Measurements from ENCODE around the gene DMXL1.
"Not testable (repeated sequence)": the region's sequence is repeated elsewhere in the genome, so short reads cannot be mapped to it uniquely, and the experiment has no call there.

DMXL1 gene

DNA sequence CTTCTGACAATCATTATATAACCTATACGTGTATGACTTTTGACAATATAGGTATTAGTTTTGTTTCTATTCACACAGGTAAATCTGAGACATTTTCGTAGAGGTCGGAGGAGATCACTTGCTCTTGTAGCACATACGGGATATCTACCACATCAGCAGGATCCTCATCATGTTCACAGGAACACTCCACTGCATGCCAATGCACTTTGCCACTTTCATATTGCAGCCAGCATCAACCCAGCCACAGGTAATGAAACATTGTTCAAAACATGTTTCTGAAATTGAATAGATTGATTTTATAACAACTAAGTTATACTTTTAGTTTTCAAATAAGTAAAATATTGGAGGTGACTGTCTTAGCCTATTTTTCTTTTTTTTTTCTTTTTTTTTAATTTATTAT, 50.0 kb downstream of the DMXL1 start:
- no peak overlapping the region for H3K4me3 ChIP-seq (ENCODE audit: low read depth, low read length)
- TF ChIP-seq, protein P1, sequence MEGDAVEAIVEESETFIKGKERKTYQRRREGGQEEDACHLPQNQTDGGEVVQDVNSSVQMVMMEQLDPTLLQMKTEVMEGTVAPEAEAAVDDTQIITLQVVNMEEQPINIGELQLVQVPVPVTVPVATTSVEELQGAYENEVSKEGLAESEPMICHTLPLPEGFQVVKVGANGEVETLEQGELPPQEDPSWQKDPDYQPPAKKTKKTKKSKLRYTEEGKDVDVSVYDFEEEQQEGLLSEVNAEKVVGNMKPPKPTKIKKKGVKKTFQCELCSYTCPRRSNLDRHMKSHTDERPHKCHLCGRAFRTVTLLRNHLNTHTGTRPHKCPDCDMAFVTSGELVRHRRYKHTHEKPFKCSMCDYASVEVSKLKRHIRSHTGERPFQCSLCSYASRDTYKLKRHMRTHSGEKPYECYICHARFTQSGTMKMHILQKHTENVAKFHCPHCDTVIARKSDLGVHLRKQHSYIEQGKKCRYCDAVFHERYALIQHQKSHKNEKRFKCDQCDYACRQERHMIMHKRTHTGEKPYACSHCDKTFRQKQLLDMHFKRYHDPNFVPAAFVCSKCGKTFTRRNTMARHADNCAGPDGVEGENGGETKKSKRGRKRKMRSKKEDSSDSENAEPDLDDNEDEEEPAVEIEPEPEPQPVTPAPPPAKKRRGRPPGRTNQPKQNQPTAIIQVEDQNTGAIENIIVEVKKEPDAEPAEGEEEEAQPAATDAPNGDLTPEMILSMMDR (IDR thresholded peaks at IDR 0.05; ENCODE audit: borderline replicate concordance, insufficient read depth, low read depth, low read length): no peak

DNA sequence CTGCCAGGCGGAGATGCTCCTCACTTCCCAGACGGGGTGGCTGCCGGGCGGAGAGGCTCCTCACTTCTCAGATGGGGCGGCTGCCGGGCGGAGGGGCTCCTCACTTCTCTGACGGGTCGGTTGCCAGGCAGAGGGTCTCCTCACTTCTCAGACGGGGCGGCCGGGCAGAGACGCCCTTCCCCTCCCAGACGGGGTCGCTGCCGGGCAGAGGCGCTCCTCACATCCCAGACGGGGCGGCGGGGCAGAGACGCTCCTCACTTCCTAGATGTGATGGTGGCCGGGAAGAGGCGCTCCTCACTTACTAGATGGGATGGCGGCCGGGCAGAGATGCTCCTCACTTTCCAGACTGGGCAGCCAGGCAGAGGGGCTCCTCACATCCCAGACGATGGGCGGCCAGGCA, 51.6 kb downstream of the DMXL1 start:
- H3K4me3 ChIP-seq (ENCODE audit: low read depth, low read length): not testable (repeated sequence)

DNA sequence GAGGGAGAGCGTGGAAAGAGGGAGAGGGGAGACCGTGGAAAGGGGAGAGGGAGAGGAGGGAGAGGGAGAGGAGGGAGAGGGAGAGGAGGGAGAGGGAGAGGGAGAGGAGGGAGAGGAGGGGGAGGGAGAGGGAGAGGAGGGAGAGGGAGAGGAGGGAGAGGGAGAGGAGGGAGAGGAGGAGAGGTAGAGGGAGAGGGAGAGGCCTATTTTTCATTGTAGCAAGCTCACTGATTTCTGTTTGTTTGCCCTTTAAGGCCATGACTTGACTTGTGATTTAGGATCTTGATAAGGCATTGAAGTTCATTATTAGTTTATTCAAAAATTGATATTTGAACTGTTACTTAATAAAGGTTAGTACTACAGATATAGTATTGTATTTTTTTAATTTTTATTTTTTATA, 52.4 kb downstream of the DMXL1 start:
- H3K4me3 ChIP-seq (ENCODE audit: low read depth, low read length): no peak overlapping the region
- TF ChIP-seq, protein P1 (IDR thresholded peaks at IDR 0.05; ENCODE audit: borderline replicate concordance, insufficient read depth, low read depth, low read length): no peak

DNA sequence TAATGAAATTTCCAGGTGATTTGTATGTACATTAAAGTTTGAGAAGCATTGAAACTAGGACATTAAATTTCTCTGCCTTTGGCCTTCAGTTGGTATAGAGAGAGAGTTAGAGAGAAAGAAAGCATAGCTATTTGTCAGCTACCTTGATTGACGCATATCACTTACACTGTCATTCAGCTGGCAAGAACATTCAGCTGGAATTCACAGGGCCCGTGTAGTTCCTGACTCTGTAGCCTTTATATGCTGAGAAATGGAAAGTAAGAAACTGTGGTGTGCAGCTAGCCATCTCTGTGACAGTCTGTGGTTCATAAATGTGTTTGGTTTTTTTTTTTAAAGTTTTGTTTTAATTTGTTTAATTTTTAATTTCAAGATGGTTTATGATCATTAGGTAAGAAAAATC, 58.9 kb downstream of the DMXL1 start:
- H3K4me3 ChIP-seq (ENCODE audit: low read depth, low read length): no peak overlapping the region
- TF ChIP-seq, protein P1 (IDR thresholded peaks at IDR 0.05; ENCODE audit: borderline replicate concordance, insufficient read depth, low read depth, low read length): no peak

DNA sequence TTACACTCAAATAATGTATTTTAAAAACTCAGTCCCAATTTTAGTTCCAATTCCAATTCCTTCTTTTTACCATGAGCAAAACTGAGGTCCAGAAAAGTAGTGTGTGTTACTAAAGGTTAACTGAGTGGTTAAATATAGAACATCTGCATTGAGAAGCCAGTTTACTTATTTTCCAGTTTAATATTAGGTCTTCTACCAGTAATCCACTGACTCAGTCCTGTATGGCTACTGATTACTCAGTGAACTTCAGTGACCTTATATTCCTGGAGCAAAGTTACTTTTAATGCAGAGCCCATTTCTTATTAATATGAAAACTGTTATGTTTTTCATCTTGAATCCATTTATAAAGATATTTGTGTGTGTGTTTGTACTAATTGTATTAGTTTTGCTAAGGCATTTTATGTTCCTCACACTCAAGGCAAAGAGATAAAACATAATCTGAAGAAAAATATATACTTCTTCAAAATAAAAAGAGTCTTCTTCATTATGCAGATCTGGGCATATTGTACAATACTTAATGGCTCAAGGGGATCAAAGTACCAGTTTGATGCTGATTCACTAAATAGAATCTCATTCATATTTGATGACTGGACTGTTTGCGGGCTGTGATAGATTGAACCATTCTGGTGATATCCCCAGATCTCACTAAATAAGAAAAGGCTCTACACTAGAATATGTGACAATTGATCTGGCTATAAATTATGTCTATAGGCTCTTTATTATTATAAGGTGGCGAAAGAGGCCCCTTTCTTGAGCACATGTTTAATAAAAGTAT, 60.8 kb downstream of the DMXL1 start:
- H3K4me3 ChIP-seq (ENCODE audit: low read depth, low read length): no peak overlapping the region
- TF ChIP-seq, protein P1 (IDR thresholded peaks at IDR 0.05; ENCODE audit: borderline replicate concordance, insufficient read depth, low read depth, low read length): no peak

DNA sequence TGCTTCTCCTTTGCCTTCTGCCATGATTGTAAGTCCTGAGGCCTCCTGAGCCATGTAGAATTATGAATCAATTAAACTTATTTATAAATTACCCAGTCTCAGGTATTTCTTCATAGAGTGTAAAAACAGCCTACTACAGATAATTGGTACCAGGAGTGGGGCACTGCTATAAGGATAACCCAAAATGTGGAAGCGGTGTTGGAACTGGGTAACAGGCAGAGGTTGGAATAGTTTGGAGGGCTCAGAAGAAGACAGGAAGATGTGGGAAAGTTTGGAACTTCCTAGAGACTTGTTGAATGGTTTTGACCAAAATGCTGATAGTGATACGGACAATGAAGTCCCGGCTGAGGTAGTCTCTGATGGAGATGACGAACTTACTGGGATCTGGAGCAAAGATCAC, 64.9 kb downstream of the DMXL1 start:
- not testable (repeated sequence) for H3K4me3 ChIP-seq (ENCODE audit: low read depth, low read length)

DNA sequence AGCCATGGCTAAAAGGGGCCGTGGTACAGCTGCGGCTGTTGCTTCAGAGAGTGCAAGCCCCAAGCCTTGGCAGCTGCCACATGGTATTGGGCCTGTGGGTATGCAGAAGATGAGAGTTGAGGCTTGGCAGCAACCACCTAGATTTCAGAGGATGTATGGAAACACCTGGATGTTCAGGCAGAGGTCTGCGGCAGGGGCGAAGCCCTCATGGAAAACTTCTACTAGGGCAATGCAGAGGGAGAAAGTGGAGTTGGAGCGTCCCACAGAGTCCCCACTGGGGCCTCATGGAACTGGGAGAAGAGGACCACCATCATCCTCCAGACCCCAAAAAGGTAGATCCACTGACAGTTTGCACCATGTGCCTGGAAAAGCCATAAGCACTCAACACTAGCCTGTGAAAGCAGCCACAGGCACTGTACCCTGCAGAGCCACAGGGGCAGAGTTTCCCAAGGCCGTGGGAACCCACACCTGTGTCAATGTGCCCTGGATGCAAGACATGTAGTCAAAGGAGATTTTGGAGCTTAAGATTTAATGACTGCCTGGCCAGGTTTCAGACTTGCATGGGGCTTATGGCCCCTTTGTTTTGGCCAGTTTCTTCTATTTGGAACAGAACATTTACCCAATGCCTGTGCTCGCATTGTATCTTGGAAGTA, 65.9 kb downstream of the DMXL1 start:
- TF ChIP-seq, protein P1 (IDR thresholded peaks at IDR 0.05; ENCODE audit: borderline replicate concordance, insufficient read depth, low read depth, low read length): no peak
- no peak overlapping the region for H3K4me3 ChIP-seq (ENCODE audit: low read depth, low read length)

DNA sequence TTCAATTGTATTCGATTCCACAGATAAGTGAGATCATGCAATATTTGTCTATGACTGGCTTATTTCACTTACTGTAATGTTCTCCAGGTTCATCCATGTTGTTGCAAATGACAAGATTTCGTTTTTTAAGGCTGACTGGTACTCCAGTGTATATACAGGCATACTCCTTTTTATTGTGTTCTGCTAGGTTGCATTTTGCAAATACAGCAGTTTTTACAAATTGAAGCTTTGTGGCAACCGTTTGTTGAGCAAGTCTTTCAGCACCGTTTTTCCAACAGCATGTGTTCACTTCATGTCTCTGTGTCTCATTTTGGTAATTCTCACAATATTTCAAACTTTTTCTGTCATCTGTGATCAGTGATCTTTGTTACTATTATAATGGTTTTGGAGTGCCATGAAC, 82.7 kb downstream of the DMXL1 start:
- no peak overlapping the region for H3K4me3 ChIP-seq (ENCODE audit: low read depth, low read length)
- TF ChIP-seq, protein P1 (IDR thresholded peaks at IDR 0.05; ENCODE audit: borderline replicate concordance, insufficient read depth, low read depth, low read length): no peak
